ENCODE data around the gene LPAR1.

LPAR1 gene

GRCh38 chr9:110954822-110955291, 83.4 kb downstream of the LPAR1 start:
- no peaks in the 10 kb centered on the region for H3K27me3 ChIP-seq (ENCODE audit: insufficient read depth, low read length)
- H3K36me3 ChIP-seq (ENCODE audit: insufficient read depth, low read length): peaks cover 2% of the 10 kb centered on the region
- no peaks in the 10 kb centered on the region for H3K4me1 ChIP-seq (ENCODE audit: insufficient read depth, low read length)
- H2AFZ ChIP-seq (ENCODE audit: low read depth, low read length): no peak overlapping the region
- H3K9me3 ChIP-seq (ENCODE audit: low read length): peaks cover 7% of the 10 kb centered on the region
- no peak overlapping the region for H3K4me3 ChIP-seq (ENCODE audit: low read length)

DNA sequence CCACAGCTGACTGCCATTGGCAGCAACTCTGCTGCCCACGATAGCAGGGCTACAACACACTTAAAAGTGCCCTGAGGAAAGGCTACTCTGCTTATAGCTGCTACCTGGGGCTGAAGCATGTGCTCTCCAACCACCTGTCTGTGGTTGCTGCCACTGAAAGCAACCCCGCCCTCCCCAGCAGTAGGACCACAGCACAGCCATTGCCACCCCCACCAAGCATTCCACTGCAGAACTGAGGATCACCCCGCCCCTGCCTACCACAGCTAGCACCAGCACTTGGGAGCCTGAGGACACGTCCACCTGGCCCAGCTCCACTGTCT, 85.8 kb downstream of the LPAR1 start:
- H3K36me3 ChIP-seq (ENCODE audit: insufficient read depth, low read length): no peaks in the 10 kb centered on the region

DNA sequence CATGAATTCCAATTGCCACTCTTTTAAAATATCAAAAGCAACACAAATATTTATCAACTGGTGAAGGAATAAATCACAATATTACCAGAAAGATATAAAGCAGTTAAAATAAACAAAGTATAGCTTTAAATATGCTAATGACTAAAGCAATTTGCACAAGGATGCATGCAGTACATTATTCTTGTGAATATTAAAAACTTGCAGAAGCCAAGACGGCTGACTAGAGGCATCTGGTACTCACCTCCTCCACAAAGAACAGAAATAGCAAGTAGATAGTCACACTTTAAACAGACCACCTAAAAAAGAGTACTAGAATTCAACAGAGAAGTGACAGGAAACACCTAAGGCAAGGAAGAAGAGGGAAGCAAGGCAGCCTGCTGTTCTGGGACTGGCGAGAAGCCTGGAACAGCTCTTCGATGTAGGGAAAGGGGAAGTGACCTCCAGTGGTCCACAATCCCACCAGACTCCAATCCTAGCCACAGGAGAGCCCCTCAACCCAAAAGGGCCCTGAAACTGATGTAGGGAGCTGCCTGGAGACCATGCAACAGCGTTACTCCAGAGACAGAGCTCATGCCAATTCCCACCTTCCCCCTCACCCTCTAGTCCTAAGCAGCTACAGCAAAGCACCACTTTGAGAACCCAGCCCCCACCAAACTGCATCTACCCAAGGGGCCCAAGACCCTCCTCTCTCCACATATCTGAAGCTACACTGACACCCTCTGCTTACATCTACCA, 86.3 kb downstream of the LPAR1 start:
- H3K9me3 ChIP-seq (ENCODE audit: low read length): peaks cover 5% of the 10 kb centered on the region
- no peaks in the 10 kb centered on the region for H3K4me1 ChIP-seq (ENCODE audit: insufficient read depth, low read length)

More for the DNA sequence above, 85.8 kb downstream of the LPAR1 start:
- Histone ChIP-seq H3K9me3 (ENCODE audit: low read length) (peaks cover 6% of the 10 kb centered on the region), H3K27me3 (ENCODE audit: insufficient read depth, low read length) (no peaks in the 10 kb centered on the region), H2AFZ (ENCODE audit: low read depth, low read length) (no peak overlapping the region), H3K4me3 (ENCODE audit: low read length) (no peak overlapping the region), H3K4me1 (ENCODE audit: insufficient read depth, low read length) (no peaks in the 10 kb centered on the region)

DNA sequence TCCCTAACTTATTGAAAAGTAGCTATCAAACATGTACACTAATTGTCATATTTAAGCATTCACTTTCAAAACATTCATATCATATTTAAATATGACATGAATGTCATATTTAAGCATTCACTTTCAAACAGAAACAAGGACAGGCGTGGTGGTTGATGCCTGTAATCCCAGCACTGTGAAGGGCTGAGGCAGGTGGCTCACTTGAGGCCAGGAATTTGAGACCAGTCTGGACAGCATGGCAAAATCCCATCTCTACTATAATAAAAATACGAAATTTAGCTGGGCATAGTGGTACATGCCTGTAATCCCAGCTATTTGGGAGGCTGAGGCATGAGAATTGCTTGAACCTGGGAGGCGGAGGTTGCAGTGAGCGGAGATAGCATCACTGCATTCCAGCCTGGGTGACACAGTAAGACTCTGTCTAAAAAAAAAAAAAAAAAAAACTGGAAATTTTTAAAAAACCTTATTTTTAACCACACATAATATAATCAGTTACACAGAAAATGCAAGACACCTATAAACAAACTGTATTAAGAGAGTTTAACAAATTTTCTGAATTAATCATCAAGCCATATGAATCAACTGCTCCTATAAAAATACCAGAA, 88.1 kb downstream of the LPAR1 start:
- Histone ChIP-seq H2AFZ (ENCODE audit: low read depth, low read length) (no peak overlapping the region), H3K4me3 (ENCODE audit: low read length) (no peak overlapping the region), H3K4me1 (ENCODE audit: insufficient read depth, low read length) (no peaks in the 10 kb centered on the region), H3K27me3 (ENCODE audit: insufficient read depth, low read length) (no peaks in the 10 kb centered on the region), H3K9me3 (ENCODE audit: low read length) (peaks cover 5% of the 10 kb centered on the region), H3K36me3 (ENCODE audit: insufficient read depth, low read length) (no peaks in the 10 kb centered on the region)

More for the DNA sequence above, 86.3 kb downstream of the LPAR1 start:
- no peaks in the 10 kb centered on the region for H3K27me3 ChIP-seq (ENCODE audit: insufficient read depth, low read length)
- H3K4me3 ChIP-seq (ENCODE audit: low read length): no peak overlapping the region
- no peak overlapping the region for H2AFZ ChIP-seq (ENCODE audit: low read depth, low read length)
- no peaks in the 10 kb centered on the region for H3K36me3 ChIP-seq (ENCODE audit: insufficient read depth, low read length)

GRCh38 chr9:110949081-110949480, 89.2 kb downstream of the LPAR1 start:
- peaks cover 2% of the 10 kb centered on the region for H3K9me3 ChIP-seq (ENCODE audit: low read length)
- H3K4me3 ChIP-seq (ENCODE audit: low read length): no peak overlapping the region
- no peaks in the 10 kb centered on the region for H3K4me1 ChIP-seq (ENCODE audit: insufficient read depth, low read length)
- no peaks in the 10 kb centered on the region for H3K27me3 ChIP-seq (ENCODE audit: insufficient read depth, low read length)
- H3K36me3 ChIP-seq (ENCODE audit: insufficient read depth, low read length): no peaks in the 10 kb centered on the region
- no peak overlapping the region for H2AFZ ChIP-seq (ENCODE audit: low read depth, low read length)

DNA sequence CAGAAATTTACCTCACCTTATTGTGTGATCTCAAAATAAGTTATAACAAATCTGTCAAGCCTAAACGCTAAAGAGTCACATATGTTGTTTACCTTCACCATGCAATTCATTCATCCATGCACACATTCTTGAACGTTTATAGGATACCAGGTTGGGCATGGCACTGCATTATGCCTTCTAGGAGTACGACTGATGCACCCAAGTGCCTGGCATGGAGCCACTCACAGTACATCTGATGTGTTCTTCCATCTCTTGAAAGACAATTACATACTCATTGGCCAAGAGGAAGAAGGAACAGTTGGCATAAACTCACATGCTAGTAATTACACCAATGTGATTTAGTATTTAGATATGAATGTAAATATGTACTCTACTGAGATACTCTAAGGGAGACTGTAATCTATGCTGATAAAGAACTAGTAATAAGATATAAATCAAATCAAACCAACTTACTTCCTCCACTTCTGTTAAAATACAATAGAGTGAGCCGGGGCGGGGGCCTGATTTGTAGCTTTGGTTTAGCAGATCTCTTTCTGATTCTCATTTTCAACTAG, 90.7 kb downstream of the LPAR1 start:
- no peaks in the 10 kb centered on the region for H3K4me1 ChIP-seq (ENCODE audit: insufficient read depth, low read length)
- H3K27me3 ChIP-seq (ENCODE audit: insufficient read depth, low read length): no peaks in the 10 kb centered on the region
- no peaks in the 10 kb centered on the region for H3K9me3 ChIP-seq (ENCODE audit: low read length)
- no peak overlapping the region for H2AFZ ChIP-seq (ENCODE audit: low read depth, low read length)
- no peak overlapping the region for H3K4me3 ChIP-seq (ENCODE audit: low read length)
- H3K36me3 ChIP-seq (ENCODE audit: insufficient read depth, low read length): no peaks in the 10 kb centered on the region

DNA sequence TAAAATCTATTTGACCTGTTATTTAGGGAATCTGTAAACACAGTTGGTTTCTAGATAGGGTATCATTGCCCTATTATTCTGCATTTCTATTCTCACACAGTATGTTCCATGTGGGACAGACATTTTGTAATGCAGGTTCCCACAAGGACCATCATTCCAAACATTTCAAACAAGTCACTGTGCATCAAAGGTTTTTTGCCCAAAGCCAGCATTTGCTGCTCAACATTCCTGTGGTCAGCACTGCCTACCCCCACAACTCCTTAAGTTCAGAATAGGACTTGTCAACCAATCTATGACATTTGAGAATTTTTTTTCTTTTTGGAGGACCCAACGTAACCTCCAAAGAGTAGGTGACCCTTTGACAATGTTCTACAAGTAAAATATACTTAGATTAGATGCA, 95.7 kb downstream of the LPAR1 start:
- no peak overlapping the region for H2AFZ ChIP-seq (ENCODE audit: low read depth, low read length)
- no peaks in the 10 kb centered on the region for H3K27me3 ChIP-seq (ENCODE audit: insufficient read depth, low read length)
- H3K4me3 ChIP-seq (ENCODE audit: low read length): no peak overlapping the region
- peaks cover 12% of the 10 kb centered on the region for H3K9me3 ChIP-seq (ENCODE audit: low read length)
- H3K4me1 ChIP-seq (ENCODE audit: insufficient read depth, low read length): no peaks in the 10 kb centered on the region
- peaks cover 17% of the 10 kb centered on the region for H3K36me3 ChIP-seq (ENCODE audit: insufficient read depth, low read length)

DNA sequence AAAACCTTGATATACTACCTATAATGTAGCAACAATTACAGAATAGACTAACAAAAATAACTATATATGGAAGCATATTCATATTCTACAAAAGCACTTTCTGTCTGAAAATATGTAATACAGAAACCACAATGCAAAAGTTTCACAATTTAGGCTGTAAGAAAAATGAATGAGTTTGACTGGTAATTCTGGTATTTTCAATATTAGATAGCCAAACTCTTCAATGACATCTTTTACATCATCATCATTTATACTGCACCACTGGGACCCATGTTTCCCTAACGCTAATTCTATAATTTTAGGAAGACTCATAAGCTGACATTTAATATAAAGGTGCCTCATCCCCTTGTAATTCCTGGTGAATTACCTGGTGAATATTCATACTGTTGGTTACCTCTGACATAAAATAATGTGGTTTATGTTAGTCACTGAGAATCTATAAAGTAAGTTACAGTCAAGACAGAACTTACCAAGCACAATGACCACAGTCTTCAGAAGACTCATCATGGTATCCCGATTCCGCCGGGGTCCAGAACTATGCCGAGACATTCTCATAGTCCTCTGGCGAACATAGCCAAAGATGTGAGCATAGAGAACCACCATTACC, 97.2 kb downstream of the LPAR1 start:
- Histone ChIP-seq H3K36me3 (ENCODE audit: insufficient read depth, low read length) (peaks cover 17% of the 10 kb centered on the region), H3K4me1 (ENCODE audit: insufficient read depth, low read length) (no peaks in the 10 kb centered on the region), H3K27me3 (ENCODE audit: insufficient read depth, low read length) (no peaks in the 10 kb centered on the region), H3K9me3 (ENCODE audit: low read length) (peaks cover 12% of the 10 kb centered on the region), H3K4me3 (ENCODE audit: low read length) (no peak overlapping the region), H2AFZ (ENCODE audit: low read depth, low read length) (no peak overlapping the region)

DNA sequence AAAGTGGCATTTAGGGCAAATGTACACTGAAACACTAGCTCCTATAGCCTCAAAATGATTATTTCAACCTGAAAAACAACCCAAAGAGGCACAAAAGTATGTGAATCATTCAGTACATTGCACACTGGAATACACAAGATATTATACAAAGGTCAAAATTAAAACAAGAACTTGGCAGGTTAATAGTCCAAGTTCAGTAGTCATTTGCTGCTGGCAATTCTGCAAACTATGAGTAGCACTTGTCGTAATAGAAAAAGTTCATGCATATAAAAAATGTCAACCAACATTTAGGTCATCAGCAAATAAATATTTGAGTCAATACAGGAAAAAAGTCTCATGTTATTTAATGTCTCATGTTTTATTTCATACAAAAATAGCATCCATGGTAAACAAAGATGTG, 98.7 kb downstream of the LPAR1 start:
- Histone ChIP-seq H3K4me3 (ENCODE audit: low read length) (no peak overlapping the region), H2AFZ (ENCODE audit: low read depth, low read length) (no peak overlapping the region), H3K36me3 (ENCODE audit: insufficient read depth, low read length) (peaks cover 17% of the 10 kb centered on the region), H3K9me3 (ENCODE audit: low read length) (peaks cover 12% of the 10 kb centered on the region), H3K4me1 (ENCODE audit: insufficient read depth, low read length) (no peaks in the 10 kb centered on the region), H3K27me3 (ENCODE audit: insufficient read depth, low read length) (no peaks in the 10 kb centered on the region)

GRCh38 chr9:110939047-110939446, 99.2 kb downstream of the LPAR1 start:
- H3K4me1 ChIP-seq (ENCODE audit: insufficient read depth, low read length): no peaks in the 10 kb centered on the region
- peaks cover 12% of the 10 kb centered on the region for H3K9me3 ChIP-seq (ENCODE audit: low read length)
- no peaks in the 10 kb centered on the region for H3K27me3 ChIP-seq (ENCODE audit: insufficient read depth, low read length)
- no peak overlapping the region for H3K4me3 ChIP-seq (ENCODE audit: low read length)
- H3K36me3 ChIP-seq (ENCODE audit: insufficient read depth, low read length): peaks cover 17% of the 10 kb centered on the region
- H2AFZ ChIP-seq (ENCODE audit: low read depth, low read length): no peak overlapping the region

DNA sequence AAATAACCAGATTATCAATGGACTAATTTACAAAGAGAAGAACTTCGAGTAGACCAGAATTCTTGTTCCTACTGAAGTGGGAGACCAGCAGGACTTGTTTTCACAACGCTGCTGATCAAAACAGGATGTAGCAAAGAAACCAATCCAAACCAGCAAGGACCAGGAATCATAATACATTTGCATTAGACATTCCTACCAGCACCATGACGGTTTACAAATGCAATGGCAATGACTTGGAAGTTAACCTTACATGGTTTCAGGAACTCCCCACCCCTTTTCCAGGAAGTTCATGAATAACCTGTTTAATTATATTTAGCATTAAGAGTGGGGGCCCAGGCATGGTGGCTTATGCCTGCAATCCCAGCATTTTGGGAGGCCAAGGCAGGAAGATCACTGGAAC, 100.0 kb downstream of the LPAR1 start:
- Histone ChIP-seq H3K9me3 (ENCODE audit: low read length) (peaks cover 12% of the 10 kb centered on the region), H2AFZ (ENCODE audit: low read depth, low read length) (no peak overlapping the region), H3K36me3 (ENCODE audit: insufficient read depth, low read length) (peaks cover 17% of the 10 kb centered on the region), H3K4me3 (ENCODE audit: low read length) (no peak overlapping the region), H3K27me3 (ENCODE audit: insufficient read depth, low read length) (no peaks in the 10 kb centered on the region), H3K4me1 (ENCODE audit: insufficient read depth, low read length) (no peaks in the 10 kb centered on the region)

- H3K9me3 ChIP-seq (ENCODE audit: low read length): peaks cover 12% of the 10 kb centered on the region
- no peak overlapping the region for H2AFZ ChIP-seq (ENCODE audit: low read depth, low read length)
- no peaks in the 10 kb centered on the region for H3K27me3 ChIP-seq (ENCODE audit: insufficient read depth, low read length)
- no peak overlapping the region for H3K4me3 ChIP-seq (ENCODE audit: low read length)
- no peaks in the 10 kb centered on the region for H3K4me1 ChIP-seq (ENCODE audit: insufficient read depth, low read length)
- H3K36me3 ChIP-seq (ENCODE audit: insufficient read depth, low read length): peaks cover 17% of the 10 kb centered on the region
Observed at GRCh38 chr9:110936719-110937452, 101.4 kb downstream of the LPAR1 start.

GRCh38 chr9:110936237-110936636, 102.0 kb downstream of the LPAR1 start:
- H3K36me3 ChIP-seq (ENCODE audit: insufficient read depth, low read length): peaks cover 10% of the 10 kb centered on the region
- H2AFZ ChIP-seq (ENCODE audit: low read depth, low read length): no peak overlapping the region
- H3K27me3 ChIP-seq (ENCODE audit: insufficient read depth, low read length): no peaks in the 10 kb centered on the region
- no peak overlapping the region for H3K4me3 ChIP-seq (ENCODE audit: low read length)
- no peaks in the 10 kb centered on the region for H3K4me1 ChIP-seq (ENCODE audit: insufficient read depth, low read length)
- H3K9me3 ChIP-seq (ENCODE audit: low read length): peaks cover 8% of the 10 kb centered on the region
